ENCODE data around the gene MSL2. TPM values are rescaled to one million over a fixed set of nuclear protein-coding genes. Genes with fewer than 3 reads are reported as not detected.

The MSL2 gene
- 10 to 100 TPM; 46.9 to 89.3 (median 59.6) TPM for total RNA-seq
- 10 to 100 TPM; 12.0 to 14.9 (median 13.3) TPM for polyA plus RNA-seq
- long read RNA-seq, donor 1, full-length matches to known transcripts: 12 of 12 reads
- long read RNA-seq, donor 1, partial matches to known transcripts: 0 of 12 reads
- long read RNA-seq, donor 1, other reads (novel, unspliced or antisense): 0 of 12 reads
- long read RNA-seq, donor 2, full-length matches to known transcripts: 5 of 5 reads
- long read RNA-seq, donor 2, partial matches to known transcripts: 0 of 5 reads
- long read RNA-seq, donor 2, other reads (novel, unspliced or antisense): 0 of 5 reads

GRCh38 chr3:136196064-136196400, at the start of gene MSL2:
Gene MSL2 (minus strand): TSS chr3:136196335. CDS start chr3:136195113, 1,222 bp downstream.
- H3K36me3 ChIP-seq: no peaks in the 10 kb centered on the region
- H3K4me3 ChIP-seq: peak within 1 kb of the TSS; percentile 90 to 97 (median 94)
- H3K27ac ChIP-seq: peak within 1 kb of the TSS; percentile 98 to 100 (median 100)
- H3K4me1 ChIP-seq: peaks cover 28 to 53% (median 35%) of the 10 kb centered on the region in 6 donors
- WGBS, 5 donors: 0 to 1% (median 0%) methylated on average over 25 to 37 of the region's 37 CpGs
- TF ChIP-seq POLR2AphosphoS5 (IDR thresholded peaks at IDR 0.05) (peak in 1 of 3 donors; percentile 86), POLR2A (IDR thresholded peaks at IDR 0.05) (peak; percentile 19 to 81 (median 54))
- TF ChIP-seq, protein P1, sequence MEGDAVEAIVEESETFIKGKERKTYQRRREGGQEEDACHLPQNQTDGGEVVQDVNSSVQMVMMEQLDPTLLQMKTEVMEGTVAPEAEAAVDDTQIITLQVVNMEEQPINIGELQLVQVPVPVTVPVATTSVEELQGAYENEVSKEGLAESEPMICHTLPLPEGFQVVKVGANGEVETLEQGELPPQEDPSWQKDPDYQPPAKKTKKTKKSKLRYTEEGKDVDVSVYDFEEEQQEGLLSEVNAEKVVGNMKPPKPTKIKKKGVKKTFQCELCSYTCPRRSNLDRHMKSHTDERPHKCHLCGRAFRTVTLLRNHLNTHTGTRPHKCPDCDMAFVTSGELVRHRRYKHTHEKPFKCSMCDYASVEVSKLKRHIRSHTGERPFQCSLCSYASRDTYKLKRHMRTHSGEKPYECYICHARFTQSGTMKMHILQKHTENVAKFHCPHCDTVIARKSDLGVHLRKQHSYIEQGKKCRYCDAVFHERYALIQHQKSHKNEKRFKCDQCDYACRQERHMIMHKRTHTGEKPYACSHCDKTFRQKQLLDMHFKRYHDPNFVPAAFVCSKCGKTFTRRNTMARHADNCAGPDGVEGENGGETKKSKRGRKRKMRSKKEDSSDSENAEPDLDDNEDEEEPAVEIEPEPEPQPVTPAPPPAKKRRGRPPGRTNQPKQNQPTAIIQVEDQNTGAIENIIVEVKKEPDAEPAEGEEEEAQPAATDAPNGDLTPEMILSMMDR (IDR thresholded peaks at IDR 0.05 in 8 of 11, conservative IDR thresholded peaks at IDR 0.05 in 3 of 11): peak in 2 of 11 experiments; percentile 6 to 19
- no peak for DNase-seq
- H3K9me3 ChIP-seq: no peaks in the 10 kb centered on the region
- intact Hi-C loops (cut with DNase I; ENCODE audit: low total_unique reads): loop anchor here (10.0 kb wide), 2 partner anchors 49 to 559 kb away; partner anchors contain the start of gene STAG1
- H3K27me3 ChIP-seq (replicated peaks in 1 of 7): no peaks in the 10 kb centered on the region

DNA sequence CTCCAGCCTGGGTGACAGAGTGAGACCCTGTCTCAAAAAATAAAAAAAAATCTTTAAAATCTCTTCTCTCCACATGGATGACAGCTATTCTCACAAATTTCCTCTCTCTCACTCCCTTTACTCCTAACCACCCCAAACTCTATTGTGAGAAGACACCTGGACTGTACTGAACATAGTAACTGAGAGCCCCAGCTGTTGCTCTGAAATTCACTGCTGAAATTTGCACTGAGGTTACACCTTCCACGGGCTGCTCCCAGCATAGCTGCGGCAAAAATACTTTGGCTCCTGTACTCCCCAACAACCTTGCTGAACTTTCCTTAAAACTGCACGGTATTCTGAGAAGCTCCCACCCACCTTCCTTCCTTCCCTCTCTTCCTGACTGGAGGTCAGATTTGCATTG, 49.6 kb upstream of the MSL2 start:
- Histone ChIP-seq H3K4me3 (no peak overlapping the region), H3K36me3 (no peaks in the 10 kb centered on the region), H3K4me1 (peaks cover 0 to 8% (median 6%) of the 10 kb centered on the region in 6 donors), H3K9me3 (no peaks in the 10 kb centered on the region), H3K27me3 (replicated peaks in 1 of 7) (no peaks in the 10 kb centered on the region), H3K27ac (no peak overlapping the region)
- TF ChIP-seq POLR2A (IDR thresholded peaks at IDR 0.05): no peak
- TF ChIP-seq, protein P1 (IDR thresholded peaks at IDR 0.05 in 8 of 11, conservative IDR thresholded peaks at IDR 0.05 in 3 of 11): no peak
- no peak for TF ChIP-seq POLR2AphosphoS5 (IDR thresholded peaks at IDR 0.05)
- intact Hi-C loops (cut with DNase I; ENCODE audit: low total_unique reads): loop anchor here (5.0 to 10.0 kb wide), 2 partner anchors 51 to 168 kb away; partner anchors contain the start of gene MSL2
- 36 to 51% (median 47%) methylated on average over 3 of the region's 3 CpGs for WGBS, 5 donors
- no peak for DNase-seq

DNA sequence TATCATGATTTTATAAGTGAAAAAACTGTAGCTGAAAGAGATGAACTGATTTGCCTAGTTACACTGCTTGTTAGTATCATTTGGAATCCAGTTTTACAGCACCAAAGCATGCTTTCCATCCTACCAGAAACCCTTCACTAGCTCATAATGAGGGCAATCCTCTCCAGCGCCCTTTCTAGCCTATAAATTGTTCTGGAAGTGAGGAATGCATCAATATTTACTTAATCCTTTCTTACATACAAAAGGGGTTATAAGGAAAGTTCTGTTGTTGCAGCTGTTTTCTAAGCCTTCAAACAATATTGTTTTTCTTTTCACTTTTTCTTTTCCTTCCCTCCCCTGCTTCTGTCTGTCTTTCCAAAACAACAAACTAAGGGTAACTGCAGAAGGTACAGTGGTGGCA, 43.0 kb upstream of the MSL2 start:
- no peak overlapping the region for H3K27ac ChIP-seq
- no peaks in the 10 kb centered on the region for H3K9me3 ChIP-seq
- H3K27me3 ChIP-seq (replicated peaks in 1 of 7): peaks cover 0 to 4% (median 0%) of the 10 kb centered on the region in 7 donors
- TF ChIP-seq, protein P1 (IDR thresholded peaks at IDR 0.05 in 8 of 11, conservative IDR thresholded peaks at IDR 0.05 in 3 of 11): no peak
- TF ChIP-seq POLR2A (IDR thresholded peaks at IDR 0.05) (no peak), POLR2AphosphoS5 (IDR thresholded peaks at IDR 0.05) (no peak)
- no peaks in the 10 kb centered on the region for H3K4me1 ChIP-seq
- intact Hi-C loops (cut with DNase I; ENCODE audit: low total_unique reads): no loop called here
- no peak overlapping the region for H3K4me3 ChIP-seq
- H3K36me3 ChIP-seq: no peaks in the 10 kb centered on the region
- DNase-seq: no peak
- 64 to 90% (median 68%) methylated on average over 1 of the region's 1 CpG for WGBS, 5 donors

- Histone ChIP-seq H3K9me3 (no peaks in the 10 kb centered on the region), H3K27me3 (replicated peaks in 1 of 7) (peaks cover 0 to 4% (median 0%) of the 10 kb centered on the region in 7 donors), H3K27ac (no peak overlapping the region), H3K36me3 (no peaks in the 10 kb centered on the region), H3K4me3 (no peak overlapping the region), H3K4me1 (no peaks in the 10 kb centered on the region)
- intact Hi-C loops (cut with DNase I; ENCODE audit: low total_unique reads): no loop called here
- TF ChIP-seq POLR2A (IDR thresholded peaks at IDR 0.05): no peak
- no peak for TF ChIP-seq POLR2AphosphoS5 (IDR thresholded peaks at IDR 0.05)
- TF ChIP-seq, protein P1 (IDR thresholded peaks at IDR 0.05 in 8 of 11, conservative IDR thresholded peaks at IDR 0.05 in 3 of 11): no peak
- no peak for DNase-seq
- 80 to 93% (median 83%) methylated on average over 4 of the region's 4 CpGs for WGBS, 5 donors
Observed at GRCh38 chr3:136237961-136238649, 42.0 kb upstream of the MSL2 start.
